K562 (cell line): ENCODE data around the gene HSD17B8. TPM values are rescaled to one million over a fixed set of nuclear protein-coding genes. Genes with fewer than 3 reads are reported as not detected.

ENCODE experiments used
- FOS ChIP-seq: IDR thresholded peaks from 3 replicates; pipeline ENCODE4 v1.6.1; 2011; ENCODE audit not compliant: insufficient read length; ENCODE audit errors: extremely low read depth
- GTF2A2 ChIP-seq: IDR thresholded peaks from 2 replicates; pipeline ENCODE4 v1.6.1; 2016; ENCODE audit warnings: mild to moderate bottlenecking, missing genetic modification characterization, missing compliant biosample characterization
- NEUROD1 ChIP-seq: fragments of 150-350 bp; IDR thresholded peaks from 2 replicates; pipeline ENCODE4 v1.6.1; 2014; ENCODE audit warnings: borderline replicate concordance, low read length, low read depth; ENCODE audit not compliant: partially characterized antibody
- NR2C2 ChIP-seq, 2 experiments: fragments of 200-800 bp in 1 of 2; sonication (Bioruptor generic) in 1 of 2; sonication (generic) in 1 of 2; formaldehyde crosslinking in 1 of 2; IDR thresholded peaks; 2 replicates each; pipeline versions ENCODE4 v1.6.1 to v1.8.0; 2016 to 2022; ENCODE audit warnings: mild to moderate bottlenecking in 1 of 2, missing compliant biosample characterization in 1 of 2, missing genetic modification characterization in 1 of 2, missing genetic modification reagents in 1 of 2
- NR2F6 ChIP-seq: fragments of 450-650 bp; formaldehyde crosslinking; IDR thresholded peaks from 2 replicates; pipeline ENCODE4 v1.4.0; 2020; ENCODE audit warnings: mild to moderate bottlenecking
- RBM25 ChIP-seq: fragments of 200-400 bp; formaldehyde crosslinking; IDR thresholded peaks from 2 replicates; pipeline ENCODE4 v1.6.1; 2018; ENCODE audit warnings: low read length, low read depth, moderate library complexity; ENCODE audit not compliant: severe bottlenecking
- THAP12 ChIP-seq: fragments of 250-450 bp; sonication (Bioruptor Pico); IDR thresholded peaks from 2 replicates; pipeline ENCODE4 v1.9.0; 2021; ENCODE audit warnings: mild to moderate bottlenecking, inconsistent platforms
- THAP7 ChIP-seq: fragments of 250-450 bp; sonication (Bioruptor Pico); IDR thresholded peaks from 2 replicates; pipeline ENCODE4 v1.5.0; 2021
- ZBTB12 ChIP-seq: fragments of 250-450 bp; sonication (Bioruptor Pico); IDR thresholded peaks from 2 replicates; pipeline ENCODE4 v1.4.0; 2020
- ZBTB40 ChIP-seq, 2 experiments: fragments of 450-650 bp in 1 of 2; sonication (generic) in 1 of 2; formaldehyde crosslinking in 1 of 2; IDR thresholded peaks; 2 replicates each; pipeline versions ENCODE4 v1.7.1 to v1.9.0; 2016 to 2022; ENCODE audit warnings: inconsistent platforms in 1 of 2, mild to moderate bottlenecking in 1 of 2, missing genetic modification reagents in 1 of 2
- ZFP30 ChIP-seq: fragments of 250-450 bp; sonication (Bioruptor Pico); IDR thresholded peaks from 2 replicates; pipeline ENCODE4 v1.8.0; 2022; ENCODE audit warnings: moderate library complexity, mild to moderate bottlenecking, inconsistent platforms, borderline replicate concordance
- polyA plus RNA-seq, 8 experiments: library from polyadenylated mRNA; depleted of rRNA in 4 of 8; stranded (reverse) in 5 of 8; unstranded in 3 of 8; fragments of >200 nt; fragmentation: Nextera tagmentation in 2 of 8; fragmentation: Illumina TruSeq in 1 of 8; extraction: Ambion mirVana in 2 of 8; extraction: Trizol in 1 of 8; gene quantifications; 2 replicates each; pipeline versions ENCODE4 v1.2.1 to v1.2.3, GENCODE V29; 2011 to 2014; ENCODE audit warnings: inconsistent platforms in 1 of 8, missing spikeins in 1 of 8
- total RNA-seq, 7 experiments: library from RNA; depleted of rRNA in 6 of 7; stranded (reverse); fragments of >200 nt in 6 of 7; fragmentation: Illumina TruSeq in 2 of 7; extraction: Trizol in 2 of 7; gene quantifications; 2 replicates each; pipeline versions ENCODE4 v1.2.1 to v1.2.3, GENCODE V29; 2011 to 2021; ENCODE audit warnings: low replicate concordance in 1 of 7

The HSD17B8 gene
- total and polyA plus RNA-seq, 9 of the 15 experiments (the other 6 are each of a cell fraction or from before 2014, with no cell fraction given) = 3.7 to 35.2 (median 14.2) TPM

GRCh38 chr6:33200219-33201146 lies 4.0 kb upstream of the HSD17B8 start, which contains the start of the genes RXRB and SLC39A7 (continued):
- TF ChIP-seq ZBTB40 (IDR thresholded peaks at IDR 0.05) (peak; percentile 87), ZBTB40 (CRISPR knock-in tag; IDR thresholded peaks at IDR 0.05) (no peak), RBM25 (peak; percentile 90), ZBTB12 (CRISPR knock-in tag) (peak; percentile 23; the same call in 1 of the 2 replicates), NEUROD1 (peak; percentile 97), GTF2A2 (tag) (no peak), NR2C2 (CRISPR knock-in tag; IDR thresholded peaks at IDR 0.05) (peak; percentile 89), NR2C2 (tag; IDR thresholded peaks at IDR 0.05) (peak; percentile 98), ZFP30 (no peak), FOS (no peak), THAP12 (CRISPR knock-in tag) (no peak), NR2F6 (no peak; the same call in 1 of the 2 replicates), THAP7 (no peak)
